CD14-positive monocyte (primary cell): Measurements from ENCODE around the gene APOL6. TPM values are rescaled to one million over a fixed set of nuclear protein-coding genes. Genes with fewer than 3 reads are reported as not detected.

Source experiments
- DNase-seq, 3 donors: peaks; one replicate each; pipeline ENCODE4 v3.0.0-alpha.2; 2011 to 2022
- H2AFZ ChIP-seq: 2 replicates; pipeline ENCODE4 v1.6.0; 2012; ENCODE audit warnings: mild to moderate bottlenecking, low read depth, low read length, inconsistent platforms; ENCODE audit not compliant: insufficient read depth, poor library complexity, severe bottlenecking
- H3K27ac ChIP-seq, 2 donors: 1 replicate in 1 of 2; 2 replicates in 1 of 2; pipeline ENCODE4 v1.5.1; 2012 to 2013; ENCODE audit warnings: low read length in 2 of 2, control low read depth in 1 of 2, inconsistent platforms in 1 of 2, low read depth in 1 of 2, mild to moderate bottlenecking in 1 of 2
- H3K27me3 ChIP-seq, 2 donors: one replicate each; pipeline versions ENCODE4 v1.6.0 to v1.6.1; 2011 to 2013; ENCODE audit warnings: low read length in 2 of 2; ENCODE audit not compliant: control insufficient read depth in 2 of 2, insufficient read depth in 2 of 2
- H3K36me3 ChIP-seq, 2 donors: replicated peaks in 1 of 2; 1 replicate in 1 of 2; 2 replicates in 1 of 2; pipeline versions ENCODE4 v1.5.1 to v1.6.1; 2012 to 2013; ENCODE audit warnings: low read length in 2 of 2, control low read depth in 1 of 2, inconsistent platforms in 1 of 2, mild to moderate bottlenecking in 1 of 2; ENCODE audit not compliant: insufficient read depth in 2 of 2, control insufficient read depth in 1 of 2
- H3K4me1 ChIP-seq, 2 donors: 1 replicate in 1 of 2; 2 replicates in 1 of 2; pipeline versions ENCODE4 v1.5.1 to v1.6.1; 2012 to 2013; ENCODE audit warnings: low read length in 2 of 2, control low read depth in 1 of 2, inconsistent platforms in 1 of 2, mild to moderate bottlenecking in 1 of 2, moderate library complexity in 1 of 2; ENCODE audit not compliant: insufficient read depth in 2 of 2, control insufficient read depth in 1 of 2
- H3K4me2 ChIP-seq: replicated peaks from 2 replicates; pipeline ENCODE3; 2012; ENCODE audit warnings: low read length, moderate library complexity, mild to moderate bottlenecking; ENCODE audit not compliant: poor library complexity, severe bottlenecking; ENCODE audit errors: extremely low read depth
- H3K4me3 ChIP-seq, 3 experiments: fragments of 200-600 bp in 1 of 3; sonication (generic) in 1 of 3; replicated peaks in 1 of 3; 1 replicate in 2 of 3; 2 replicates in 1 of 3; pipeline ENCODE4 v1.5.1; 2011 to 2013; ENCODE audit warnings: low read length in 3 of 3, mild to moderate bottlenecking in 3 of 3, control low read depth in 2 of 3, low read depth in 2 of 3, inconsistent platforms in 1 of 3, moderate library complexity in 1 of 3
- H3K79me2 ChIP-seq: 2 replicates; pipeline ENCODE4 v1.6.0; 2012; ENCODE audit warnings: mild to moderate bottlenecking, control low read depth, inconsistent platforms, low read length, moderate library complexity; ENCODE audit not compliant: insufficient read depth
- H3K9ac ChIP-seq: 2 replicates; pipeline ENCODE4 v1.6.0; 2017; ENCODE audit warnings: low read length, mild to moderate bottlenecking; ENCODE audit not compliant: insufficient read depth, poor library complexity, severe bottlenecking
- H3K9me3 ChIP-seq, 2 donors: replicated peaks in 1 of 2; 1 replicate in 1 of 2; 2 replicates in 1 of 2; pipeline versions ENCODE4 v1.5.1 to v1.6.1; 2012 to 2013; ENCODE audit warnings: low read length in 2 of 2, control low read depth in 1 of 2; ENCODE audit not compliant: control insufficient read depth in 1 of 2, insufficient read depth in 1 of 2
- H4K20me1 ChIP-seq: 2 replicates; pipeline ENCODE4 v1.6.0; 2012; ENCODE audit warnings: mild to moderate bottlenecking, low read length, control low read depth, moderate library complexity; ENCODE audit not compliant: insufficient read depth
- H3K27ac Mint-ChIP-seq, 7 donors: one replicate each; pipeline ENCODE4 v1.8.0; 2020; ENCODE audit warnings: mild to moderate bottlenecking in 7 of 7, mixed read lengths in 7 of 7, moderate library complexity in 6 of 7, inconsistent platforms in 2 of 7
- H3K27me3 Mint-ChIP-seq, 3 donors: one replicate each; pipeline ENCODE4 v1.8.0; 2021 to 2022; ENCODE audit warnings: low read depth in 3 of 3, mild to moderate bottlenecking in 3 of 3, mixed read lengths in 3 of 3, moderate library complexity in 3 of 3, inconsistent platforms in 1 of 3
- H3K36me3 Mint-ChIP-seq, 2 donors: one replicate each; pipeline ENCODE4 v1.8.0; 2020; ENCODE audit warnings: mixed read lengths in 2 of 2, inconsistent platforms in 1 of 2, mild to moderate bottlenecking in 1 of 2
- H3K4me1 Mint-ChIP-seq: one replicate; pipeline ENCODE4 v1.8.0; 2020; ENCODE audit warnings: mild to moderate bottlenecking, mixed read lengths
- H3K4me3 Mint-ChIP-seq, 2 donors: one replicate each; pipeline ENCODE4 v1.8.0; 2020; ENCODE audit warnings: mild to moderate bottlenecking in 2 of 2, mixed read lengths in 2 of 2, moderate library complexity in 1 of 2
- H3K9me3 Mint-ChIP-seq, 7 donors: one replicate each; pipeline ENCODE4 v1.8.0; 2020 to 2022; ENCODE audit warnings: mixed read lengths in 7 of 7, mild to moderate bottlenecking in 6 of 7, moderate library complexity in 6 of 7, inconsistent platforms in 2 of 7
- CTCF ChIP-seq: fragments of 200-600 bp; IDR thresholded peaks from one replicate; pipeline ENCODE4 v1.8.0; 2022; ENCODE audit warnings: antibody characterized with exemption, mild to moderate bottlenecking
- WGBS: methylation state at CpG from one replicate; pipeline ENCODE4 v1.1.5; 2013; ENCODE audit warnings: missing lambda C conversion rate; ENCODE audit not compliant: insufficient coverage; 5-methylcytosine and 5-hydroxymethylcytosine counted together
- intact Hi-C, 2 donors: fragments of 100-400 bp; cut with micrococcal nuclease; formaldehyde crosslinking; loops; one replicate each; pipeline versions ENCODE4 v1.15.0 to v1.15.1; 2023
- polyA plus RNA-seq, 3 donors: library from polyadenylated mRNA; depleted of rRNA in 1 of 3; unstranded in 2 of 3; stranded (reverse) in 1 of 3; fragments of 300-500 nt in 2 of 3; fragments of >200 nt in 1 of 3; fragmentation: Illumina TruSeq in 2 of 3; gene quantifications; 1 replicate in 2 of 3; 2 replicates in 1 of 3; pipeline ENCODE4 v1.2.3, GENCODE V29; 2012 to 2021

The APOL6 gene
- polyA plus RNA-seq, 3 donors = 7.6 to 13.6 (median 9.1) TPM

GRCh38 chr22:35645646-35646045 lies 2.6 kb upstream of the APOL6 start:
- Histone ChIP-seq H2AFZ (no peak overlapping the region), H3K36me3 (no peaks in the 10 kb centered on the region), H3K27ac (no peak overlapping the region), H3K79me2 (peaks cover 27% of the 10 kb centered on the region), H3K27me3 (no peaks in the 10 kb centered on the region), H3K4me1 (peaks cover 30 to 39% of the 10 kb centered on the region in 2 donors), H4K20me1 (peaks cover 8% of the 10 kb centered on the region), H3K4me3 (no peak overlapping the region), H3K9ac (no peak overlapping the region), H3K9me3 (no peaks in the 10 kb centered on the region), H3K4me2 (no peak overlapping the region)
- no peak for TF ChIP-seq CTCF
- H3K4me3 Mint-ChIP-seq = no peak overlapping the region
- peaks cover 0 to 1% (median under 1%) of the 10 kb centered on the region in 3 donors for H3K27me3 Mint-ChIP-seq
- H3K36me3 Mint-ChIP-seq = no peaks in the 10 kb centered on the region
- peak overlapping the region in 1 of 7 donors; percentile 94 for H3K27ac Mint-ChIP-seq
- H3K4me1 Mint-ChIP-seq = peaks cover 37% of the 10 kb centered on the region
- DNase-seq = no peak
- peaks cover 0 to 2% (median 0%) of the 10 kb centered on the region in 7 donors for H3K9me3 Mint-ChIP-seq
- intact Hi-C loops = loop anchor here in 1 of 2 donors (1.0 kb wide), 1 partner anchor 20 kb away; no protein-coding TSS in a partner anchor
- WGBS = 96% methylated on average over 3 of the region's 4 CpGs

GRCh38 chr22:35649026-35649553 lies 844 bp downstream of the APOL6 start:
- H3K9me3 ChIP-seq = peaks cover 0 to 3% of the 10 kb centered on the region in 2 donors
- no peak for DNase-seq
- peaks cover 0 to 7% (median 3%) of the 10 kb centered on the region in 7 donors for H3K9me3 Mint-ChIP-seq
- H3K79me2 ChIP-seq = peaks cover 43% of the 10 kb centered on the region
- H3K36me3 Mint-ChIP-seq = peaks cover 14 to 16% of the 10 kb centered on the region in 2 donors
- H3K4me3 Mint-ChIP-seq = peak overlapping the region; percentile 100
- peak overlapping the region; percentile 89 for H3K9ac ChIP-seq
- peaks cover 30 to 39% of the 10 kb centered on the region in 2 donors for H3K4me1 ChIP-seq
- H3K27me3 ChIP-seq = no peaks in the 10 kb centered on the region
- H3K27ac ChIP-seq = peak overlapping the region; percentile 92 to 98
- H3K36me3 ChIP-seq = peaks cover 0 to 10% of the 10 kb centered on the region in 2 donors
- H3K4me2 ChIP-seq = peak overlapping the region; percentile 71
- peak overlapping the region; percentile 85 to 100 (median 99) for H3K27ac Mint-ChIP-seq
- peak overlapping the region; percentile 93 for H2AFZ ChIP-seq
- no peak for TF ChIP-seq CTCF
- intact Hi-C loops = no loop called here
- H4K20me1 ChIP-seq = peaks cover 24% of the 10 kb centered on the region
- no peaks in the 10 kb centered on the region for H3K27me3 Mint-ChIP-seq
- WGBS = 47% methylated on average over 5 of the region's 7 CpGs
- peaks cover 57% of the 10 kb centered on the region for H3K4me1 Mint-ChIP-seq
- peak overlapping the region; percentile 91 to 95 (median 93) for H3K4me3 ChIP-seq
